Panc1 (cell line): ENCODE measurements around the gene LRMDA. TPM values are rescaled to one million over a fixed set of nuclear protein-coding genes. Genes with fewer than 3 reads are reported as not detected.

Experiments used
- ATAC-seq: fragments of 200-7000 bp; cut with Tn5 transposase; 2 replicates; pipeline ENCODE4 v1.9.1; 2020; ENCODE audit warnings: mild to moderate bottlenecking, moderate library complexity
- BruUV-seq: library from RNA; stranded (reverse); fragments of 400-500 nt; replicated peaks from 2 replicates; lab custom pipeline; 2021; lab: Mats Ljungman, UMichigan
- CTCF ChIA-PET: fragments of 300-600 bp; sonication (Branson Sonifier 250); formaldehyde crosslinking; loops from one replicate; lab custom pipeline; 2022; ENCODE audit warnings: antibody characterized with exemption; lab: Charles Lee
- POLR2A ChIA-PET: fragments of 300-600 bp; sonication (Branson Sonifier 250); formaldehyde crosslinking; loops from one replicate; lab custom pipeline; 2022; ENCODE audit warnings: antibody characterized with exemption; lab: Charles Lee
- DNase-seq: peaks from one replicate; pipeline ENCODE4 v3.0.0-alpha.2; 2010; ENCODE audit warnings: low read depth, low spot score
- H3K27ac ChIP-seq: 2 replicates; pipeline ENCODE4 v1.5.1; 2011; ENCODE audit warnings: mild to moderate bottlenecking, low read length, inconsistent platforms
- H3K27me3 ChIP-seq: fragments of 200-500 bp; sonication (Bioruptor generic); 2 replicates; pipeline ENCODE4 v1.6.0; 2014; ENCODE audit warnings: low read length, inconsistent platforms; ENCODE audit not compliant: control insufficient read depth, insufficient read depth
- H3K36me3 ChIP-seq: fragments of 200-500 bp; sonication (Bioruptor generic); 2 replicates; pipeline ENCODE4 v1.5.1; 2014; ENCODE audit warnings: inconsistent platforms, mild to moderate bottlenecking, low read length, moderate library complexity; ENCODE audit not compliant: control insufficient read depth, insufficient read depth
- H3K4me1 ChIP-seq: 2 replicates; pipeline ENCODE4 v1.5.1; 2011; ENCODE audit warnings: inconsistent platforms, mild to moderate bottlenecking, low read length, moderate library complexity; ENCODE audit not compliant: control insufficient read depth, insufficient read depth
- H3K4me3 ChIP-seq, 2 experiments: 2 replicates each; pipeline ENCODE4 v1.5.1; 2011 to 2012; ENCODE audit warnings: low read depth in 2 of 2, low read length in 2 of 2, mild to moderate bottlenecking in 2 of 2, inconsistent platforms in 1 of 2, moderate library complexity in 1 of 2
- H3K9me3 ChIP-seq: fragments of 200-500 bp; sonication (Bioruptor generic); 2 replicates; pipeline ENCODE4 v1.5.1; 2014; ENCODE audit warnings: low read depth, mild to moderate bottlenecking, inconsistent platforms, low read length, moderate library complexity; ENCODE audit not compliant: control insufficient read depth, insufficient read depth
- POLR2AphosphoS5 ChIP-seq: IDR thresholded peaks from 2 replicates; pipeline ENCODE4 v1.6.1; 2012; ENCODE audit warnings: mild to moderate bottlenecking, low read depth, low read length, moderate library complexity
- REST ChIP-seq, 2 experiments: IDR thresholded peaks; 2 replicates each; pipeline ENCODE4 v1.6.1; 2011 to 2012; ENCODE audit warnings: low read depth in 2 of 2, control low read depth in 1 of 2, low read length in 1 of 2, mild to moderate bottlenecking in 1 of 2, moderate library complexity in 1 of 2; ENCODE audit not compliant: insufficient read depth in 1 of 2
- SIN3A ChIP-seq: IDR thresholded peaks from 2 replicates; pipeline ENCODE4 v1.6.1; 2012; ENCODE audit warnings: low read depth, mild to moderate bottlenecking, low read length, moderate library complexity, borderline replicate concordance; ENCODE audit not compliant: insufficient read depth
- TCF7L2 ChIP-seq: IDR thresholded peaks from 2 replicates; pipeline ENCODE4 v1.6.1; 2011; ENCODE audit warnings: mild to moderate bottlenecking, low read depth, low read length, inconsistent platforms
- in situ Hi-C: cut with HindIII; loops from 2 replicates; pipeline ENCODE4 v1.10.0; 2016; ENCODE audit warnings: low sequenced_read_pairs, low pct_unique_long_range_greater_than_20kb
- intact Hi-C: fragments of 100-400 bp; cut with micrococcal nuclease; formaldehyde crosslinking; loops from one replicate; pipeline ENCODE4 v1.10.0; 2022; ENCODE audit not compliant: unreplicated experiment
- total RNA-seq: library from RNA; stranded (reverse); gene quantifications from one replicate; pipeline ENCODE4 v1.2.1, GENCODE V29; 2021; ENCODE audit not compliant: unreplicated experiment
- TF ChIP-seq, protein P1 (sequence below): fragments of 450-650 bp; IDR thresholded peaks from 2 replicates; pipeline ENCODE4 v1.5.1; 2017; ENCODE audit warnings: mild to moderate bottlenecking

The LRMDA gene
- total RNA-seq, 1 experiment from 2014 or later, result 1.2 TPM

DNA sequence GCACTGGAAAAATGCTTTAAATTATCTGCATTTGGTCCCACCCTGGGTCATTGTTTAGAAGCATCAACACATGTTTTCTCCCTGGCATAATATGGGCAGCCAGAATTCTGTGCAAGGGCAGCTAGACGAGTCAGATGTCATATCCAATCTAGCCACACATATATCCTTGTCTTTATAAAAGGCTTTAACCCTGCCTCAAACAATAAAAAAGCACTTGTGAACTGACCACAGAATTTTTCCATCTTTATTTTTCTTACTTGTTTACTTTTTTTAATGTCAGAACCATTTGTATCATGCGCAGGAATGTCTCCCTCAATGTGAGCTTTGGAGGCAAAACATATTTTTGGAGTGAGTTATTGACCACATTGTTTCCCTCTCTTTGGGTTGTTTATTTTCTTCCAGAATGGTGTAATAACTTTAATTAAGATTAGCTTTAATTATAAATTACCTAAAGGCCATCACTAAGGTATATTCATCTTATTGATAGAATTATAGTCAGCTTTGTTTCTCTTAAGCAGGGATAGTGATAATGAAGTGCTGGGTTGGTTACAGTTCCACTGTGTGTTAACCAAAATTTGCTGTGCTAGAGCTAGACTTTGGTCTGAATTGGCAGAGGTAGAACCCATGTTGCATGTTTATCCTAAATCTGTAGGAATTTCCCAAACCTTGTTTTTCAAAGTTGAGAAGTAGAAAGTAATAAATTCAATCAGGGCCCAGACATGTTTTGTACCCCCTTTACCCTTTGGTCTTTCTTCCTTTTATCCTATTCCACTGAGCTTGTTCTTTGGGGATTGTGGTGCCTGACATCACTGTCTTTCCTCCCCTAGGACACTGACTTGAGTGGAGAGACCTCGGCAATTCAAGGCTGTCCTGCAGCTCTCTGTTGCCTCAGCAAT lies 1127.8 kb downstream of the LRMDA start:
- in situ Hi-C loops, result no loop called here
- no TSS peak for BruUV-seq
- no peak overlapping the region for H3K27ac ChIP-seq
- H3K4me3 ChIP-seq, result no peak overlapping the region
- H3K4me1 ChIP-seq, result no peaks in the 10 kb centered on the region
- DNase-seq (no peak), ATAC-seq (no peak)
- intact Hi-C loops, result no loop called here
- H3K27me3 ChIP-seq, result peaks cover 5% of the 10 kb centered on the region; the same call in 1 of the 2 replicates
- ChIA-PET CTCF (no interaction called here), POLR2A (no interaction called here)
- H3K9me3 ChIP-seq, result no peaks in the 10 kb centered on the region
- H3K36me3 ChIP-seq, result no peaks in the 10 kb centered on the region
- TF ChIP-seq, protein P1, sequence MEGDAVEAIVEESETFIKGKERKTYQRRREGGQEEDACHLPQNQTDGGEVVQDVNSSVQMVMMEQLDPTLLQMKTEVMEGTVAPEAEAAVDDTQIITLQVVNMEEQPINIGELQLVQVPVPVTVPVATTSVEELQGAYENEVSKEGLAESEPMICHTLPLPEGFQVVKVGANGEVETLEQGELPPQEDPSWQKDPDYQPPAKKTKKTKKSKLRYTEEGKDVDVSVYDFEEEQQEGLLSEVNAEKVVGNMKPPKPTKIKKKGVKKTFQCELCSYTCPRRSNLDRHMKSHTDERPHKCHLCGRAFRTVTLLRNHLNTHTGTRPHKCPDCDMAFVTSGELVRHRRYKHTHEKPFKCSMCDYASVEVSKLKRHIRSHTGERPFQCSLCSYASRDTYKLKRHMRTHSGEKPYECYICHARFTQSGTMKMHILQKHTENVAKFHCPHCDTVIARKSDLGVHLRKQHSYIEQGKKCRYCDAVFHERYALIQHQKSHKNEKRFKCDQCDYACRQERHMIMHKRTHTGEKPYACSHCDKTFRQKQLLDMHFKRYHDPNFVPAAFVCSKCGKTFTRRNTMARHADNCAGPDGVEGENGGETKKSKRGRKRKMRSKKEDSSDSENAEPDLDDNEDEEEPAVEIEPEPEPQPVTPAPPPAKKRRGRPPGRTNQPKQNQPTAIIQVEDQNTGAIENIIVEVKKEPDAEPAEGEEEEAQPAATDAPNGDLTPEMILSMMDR, result no peak
- no peak for TF ChIP-seq POLR2AphosphoS5
- TF ChIP-seq REST (IDR thresholded peaks at IDR 0.05; ENCODE audit: insufficient read depth in 1 of 2, low read depth in 2 of 2, low read length in 1 of 2), result no peak
- TF ChIP-seq TCF7L2, result no peak
- TF ChIP-seq SIN3A, result no peak

DNA sequence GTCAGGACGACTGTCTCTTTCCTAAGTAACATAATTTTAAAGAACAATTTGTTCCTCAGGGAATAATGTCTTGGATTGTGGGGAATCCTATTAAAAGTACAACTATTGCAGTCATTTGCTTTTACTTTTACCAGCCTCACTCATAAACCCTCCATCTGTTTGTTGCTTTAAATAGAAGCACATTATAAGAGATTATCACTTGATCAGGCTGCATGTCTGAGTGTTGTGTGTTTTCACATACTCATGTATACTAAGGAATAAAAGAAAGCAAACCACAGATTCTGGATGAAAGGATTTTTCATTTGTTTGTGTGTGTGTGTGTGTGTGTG lies 1128.4 kb downstream of the LRMDA start:
- Histone ChIP-seq H3K36me3 (no peaks in the 10 kb centered on the region), H3K9me3 (no peaks in the 10 kb centered on the region), H3K4me1 (no peaks in the 10 kb centered on the region), H3K27ac (no peak overlapping the region), H3K27me3 (peaks cover 5% of the 10 kb centered on the region; the same call in 1 of the 2 replicates), H3K4me3 (no peak overlapping the region)
- POLR2A ChIA-PET, result no interaction called here
- intact Hi-C loops (no loop called here), in situ Hi-C loops (no loop called here)
- DNase-seq (no peak), ATAC-seq (no peak)
- no peak for TF ChIP-seq REST (IDR thresholded peaks at IDR 0.05; ENCODE audit: insufficient read depth in 1 of 2, low read depth in 2 of 2, low read length in 1 of 2)
- TF ChIP-seq SIN3A, result no peak
- no peak for TF ChIP-seq TCF7L2
- no peak for TF ChIP-seq POLR2AphosphoS5
- TF ChIP-seq, protein P1, result no peak
- CTCF ChIA-PET, result no interaction called here
- BruUV-seq, result no TSS peak
